T-helper 17 cell (primary cell): ENCODE results near the gene SRSF7. TPM values are rescaled to one million over a fixed set of nuclear protein-coding genes. Genes with fewer than 3 reads are reported as not detected.
"Not testable (repeated sequence)": the region's sequence is repeated elsewhere in the genome, so short reads cannot be mapped to it uniquely, and the experiment has no call there.

Source experiments
- ATAC-seq: fragments of 150-1000 bp; cut with Tn5 transposase; 2 replicates; pipeline ENCODE4 v1.10.0; 2021; ENCODE audit warnings: mild to moderate bottlenecking, moderate library complexity
- DNase-seq, 3 donors: peaks; one replicate each; pipeline versions ENCODE4 v3.0.0 to v3.0.0-alpha.2; 2020 to 2021
- H3K9me3 ChIP-seq: one replicate; pipeline ENCODE4 v1.7.0; 2013; ENCODE audit warnings: low read length, mild to moderate bottlenecking; ENCODE audit not compliant: control insufficient read depth, poor library complexity, severe bottlenecking
- H3K27ac Mint-ChIP-seq: one replicate; pipeline ENCODE4 v1.8.0; 2022; ENCODE audit warnings: mild to moderate bottlenecking, moderate library complexity, mixed read lengths
- H3K27me3 Mint-ChIP-seq: one replicate; pipeline ENCODE4 v1.8.0; 2022; ENCODE audit warnings: mixed read lengths
- H3K36me3 Mint-ChIP-seq: one replicate; pipeline ENCODE4 v1.8.0; 2022; ENCODE audit warnings: low read depth, mixed read lengths
- H3K4me1 Mint-ChIP-seq: one replicate; pipeline ENCODE4 v1.8.0; 2022; ENCODE audit warnings: mild to moderate bottlenecking, mixed read lengths
- H3K4me3 Mint-ChIP-seq: one replicate; pipeline ENCODE4 v1.8.0; 2022; ENCODE audit warnings: mild to moderate bottlenecking, moderate library complexity, mixed read lengths
- total RNA-seq, 4 donors: library from RNA in 2 of 4; stranded (reverse) in 2 of 4; gene quantifications; one replicate each; pipeline ENCODE4 v1.2.3 and lab custom pipeline; 2022 to 2026

The SRSF7 gene
- total RNA-seq: 100 to 1,000 TPM; 558 to 772 TPM
- 534 to 1,746 reads per million in 2 donors for total RNA-seq (lab: John Stamatoyannopoulos, UW)

DNA sequence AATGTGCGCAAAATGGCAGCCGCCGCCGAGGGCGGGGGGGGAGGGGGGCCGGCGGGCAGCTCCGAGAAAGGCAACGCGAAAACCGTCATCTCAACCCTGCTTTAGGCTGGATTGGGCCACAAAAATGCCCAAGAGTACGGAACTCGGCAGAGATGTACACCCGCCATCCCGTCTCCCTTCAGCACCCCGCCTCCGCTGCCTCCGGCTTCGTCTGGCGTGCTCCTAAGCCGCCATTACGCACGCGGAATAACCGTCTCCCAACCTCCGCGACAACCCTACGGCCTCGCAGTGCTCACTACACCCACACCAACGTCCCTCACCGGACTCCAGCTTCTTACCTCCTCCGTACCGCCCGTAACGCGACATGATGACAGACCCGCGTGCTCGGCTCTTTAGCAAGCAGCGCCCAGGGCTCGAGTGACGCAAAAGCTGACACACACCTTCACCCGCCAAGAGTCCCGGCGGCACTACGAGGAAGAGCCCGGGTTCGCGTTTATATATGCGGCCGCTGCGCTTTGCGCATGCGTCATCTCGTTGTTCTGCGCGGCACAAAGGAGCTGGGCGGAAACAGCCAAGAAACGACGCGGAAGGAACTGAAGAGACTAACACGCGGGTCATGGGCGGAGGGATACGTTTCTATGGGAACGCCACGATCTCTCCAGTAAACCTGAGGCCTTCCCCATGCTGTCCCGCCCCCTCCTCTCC, at the start of gene SRSF7:
Gene SRSF7 (minus strand): TSS at position 471 of the 705 bp plus-strand sequence. CDS start 105 bp downstream, at position 366.
- H3K27ac Mint-ChIP-seq: peak within 1 kb of the TSS; percentile 98
- H3K27me3 Mint-ChIP-seq: peaks cover 5% of the 10 kb centered on the region
- ATAC-seq: peak; percentile 78
- peak; percentile 93 to 99 (median 95) for DNase-seq
- H3K36me3 Mint-ChIP-seq: peaks cover 14% of the 10 kb centered on the region
- H3K4me1 Mint-ChIP-seq: peaks cover 49% of the 10 kb centered on the region
- H3K4me3 Mint-ChIP-seq: peak within 1 kb of the TSS; percentile 95
- H3K9me3 ChIP-seq: peaks cover 5% of the 10 kb centered on the region

DNA sequence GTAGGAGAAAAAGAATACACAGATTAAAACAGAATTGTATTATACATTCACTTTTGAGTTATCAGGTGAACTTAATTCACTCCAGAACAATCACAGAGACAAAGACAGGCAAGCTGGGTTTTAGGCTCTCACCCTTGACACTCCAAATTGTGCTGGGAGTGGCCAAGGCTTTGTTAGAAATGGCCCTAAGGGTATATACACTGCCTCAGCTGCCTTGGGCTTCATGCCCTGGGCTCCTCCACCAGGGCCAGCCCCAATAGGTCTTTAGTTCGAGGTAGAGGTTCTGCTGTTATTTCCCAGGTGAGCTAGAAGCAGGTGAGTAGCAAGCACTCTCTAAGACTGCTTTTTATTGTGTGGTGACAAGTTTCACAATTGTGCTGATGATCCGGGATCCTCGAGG, 46.8 kb upstream of the SRSF7 start:
- no peak overlapping the region for H3K27ac Mint-ChIP-seq
- no peaks in the 10 kb centered on the region for H3K4me1 Mint-ChIP-seq
- H3K9me3 ChIP-seq: no peaks in the 10 kb centered on the region
- no peaks in the 10 kb centered on the region for H3K36me3 Mint-ChIP-seq
- ATAC-seq: no peak
- no peak for DNase-seq
- H3K27me3 Mint-ChIP-seq: no peaks in the 10 kb centered on the region
- H3K4me3 Mint-ChIP-seq: no peak overlapping the region

DNA sequence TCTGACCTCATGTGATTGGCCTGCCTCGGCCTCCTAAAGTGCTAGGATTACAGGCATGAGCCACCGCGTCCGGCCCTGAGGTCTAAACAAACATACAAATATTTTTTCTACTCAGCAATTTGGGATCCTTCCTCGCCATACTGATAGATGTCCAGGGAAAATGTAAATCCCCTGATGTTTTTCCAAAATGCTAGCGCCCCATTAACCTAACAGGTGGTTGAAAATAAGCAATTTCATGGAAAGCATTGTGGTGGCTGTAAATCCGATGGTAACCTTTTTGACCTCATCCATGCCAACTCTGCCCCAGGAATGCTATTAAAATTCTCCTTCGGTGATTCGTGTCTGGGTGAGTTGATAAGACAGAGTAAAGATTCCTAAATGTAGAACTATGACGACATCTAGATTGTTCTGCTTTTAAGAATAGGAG, 46.1 kb upstream of the SRSF7 start:
- no peaks in the 10 kb centered on the region for H3K27me3 Mint-ChIP-seq
- ATAC-seq: no peak
- H3K9me3 ChIP-seq: no peaks in the 10 kb centered on the region
- H3K4me3 Mint-ChIP-seq: no peak overlapping the region
- H3K27ac Mint-ChIP-seq: no peak overlapping the region
- no peaks in the 10 kb centered on the region for H3K4me1 Mint-ChIP-seq
- no peak for DNase-seq
- H3K36me3 Mint-ChIP-seq: no peaks in the 10 kb centered on the region

DNA sequence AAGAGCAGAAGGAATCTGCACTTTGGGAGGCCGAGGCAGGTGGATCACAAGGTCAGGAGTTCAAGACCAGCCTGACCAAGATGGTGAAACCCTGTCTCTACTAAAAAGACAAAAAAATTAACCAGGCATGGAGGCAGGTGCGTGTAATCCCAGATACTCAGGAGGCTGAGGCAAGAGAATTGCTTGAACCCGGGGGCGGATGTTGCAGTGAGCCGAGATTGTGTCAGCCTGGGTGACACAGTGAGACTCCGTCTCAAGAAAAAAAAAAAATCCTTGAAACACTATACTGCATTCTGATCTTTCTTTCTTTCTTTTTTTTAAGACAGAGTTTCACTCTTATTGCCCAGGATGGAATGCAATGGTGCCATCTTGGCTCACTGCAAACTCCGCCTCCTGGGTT, 43.9 kb upstream of the SRSF7 start:
- DNase-seq, H3K27ac Mint-ChIP-seq, H3K27me3 Mint-ChIP-seq, H3K36me3 Mint-ChIP-seq, ATAC-seq, H3K4me3 Mint-ChIP-seq, H3K9me3 ChIP-seq, H3K4me1 Mint-ChIP-seq: not testable (repeated sequence)

DNA sequence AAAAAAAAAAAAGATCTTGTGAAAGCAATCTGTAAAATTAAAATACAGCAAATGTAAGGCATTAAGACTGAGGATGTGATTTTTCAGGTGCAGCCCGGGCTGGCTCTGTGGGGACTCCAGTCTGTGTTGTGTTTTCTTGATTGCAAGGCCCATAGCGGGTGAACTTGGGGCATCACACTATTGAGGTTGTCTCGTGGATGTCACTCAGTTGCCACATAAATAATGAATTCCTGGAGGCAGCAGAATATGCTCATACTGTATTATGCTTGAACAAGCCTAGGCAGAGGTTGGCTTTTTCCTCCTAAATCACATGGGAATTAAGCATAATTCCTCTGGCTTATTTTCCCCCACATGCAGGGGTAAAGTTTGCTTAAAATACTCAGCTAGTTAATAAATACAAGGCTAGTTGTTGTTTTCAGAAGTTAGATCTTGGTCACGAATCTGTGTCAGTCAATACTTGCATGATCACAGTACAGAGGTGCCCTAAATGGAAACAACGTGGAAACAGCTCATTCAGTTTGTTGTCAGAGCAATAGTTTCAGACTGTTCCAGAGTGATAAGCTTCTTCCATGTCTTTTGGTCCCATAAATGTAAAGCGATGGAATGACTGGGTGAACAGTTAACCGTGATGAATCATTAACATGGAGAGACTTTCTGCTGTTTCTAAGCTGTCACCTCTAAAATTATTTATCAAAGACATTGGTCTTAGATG, 43.2 kb upstream of the SRSF7 start:
- Mint-ChIP-seq H3K27ac (no peak overlapping the region), H3K4me1 (no peaks in the 10 kb centered on the region), H3K27me3 (no peaks in the 10 kb centered on the region), H3K4me3 (no peak overlapping the region), H3K36me3 (no peaks in the 10 kb centered on the region)
- ATAC-seq (no peak), DNase-seq (no peak)
- H3K9me3 ChIP-seq: no peaks in the 10 kb centered on the region

DNA sequence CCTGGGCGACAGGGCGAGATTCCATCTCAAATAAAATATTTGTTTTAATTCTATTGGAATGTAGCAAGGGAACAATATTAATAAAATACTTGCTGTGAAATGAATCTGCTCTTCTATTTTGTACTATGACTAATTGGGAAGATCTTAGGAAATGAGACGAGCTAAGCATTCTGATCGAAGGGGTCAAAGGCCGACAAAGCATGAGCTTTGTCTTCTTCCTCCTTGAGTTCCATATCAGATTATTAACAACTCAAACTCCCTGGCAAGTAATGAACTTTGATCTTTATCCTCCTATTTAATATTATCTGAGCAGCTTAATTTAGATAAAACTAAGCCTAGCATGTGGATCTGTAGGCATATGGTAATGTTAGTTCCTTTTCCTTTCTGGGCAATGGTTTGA, 42.4 kb upstream of the SRSF7 start:
- H3K27me3 Mint-ChIP-seq: no peaks in the 10 kb centered on the region
- DNase-seq (no peak), ATAC-seq (no peak)
- peak overlapping the region; percentile 9 for H3K27ac Mint-ChIP-seq
- H3K36me3 Mint-ChIP-seq: no peaks in the 10 kb centered on the region
- no peak overlapping the region for H3K4me3 Mint-ChIP-seq
- H3K9me3 ChIP-seq: no peaks in the 10 kb centered on the region
- no peaks in the 10 kb centered on the region for H3K4me1 Mint-ChIP-seq

DNA sequence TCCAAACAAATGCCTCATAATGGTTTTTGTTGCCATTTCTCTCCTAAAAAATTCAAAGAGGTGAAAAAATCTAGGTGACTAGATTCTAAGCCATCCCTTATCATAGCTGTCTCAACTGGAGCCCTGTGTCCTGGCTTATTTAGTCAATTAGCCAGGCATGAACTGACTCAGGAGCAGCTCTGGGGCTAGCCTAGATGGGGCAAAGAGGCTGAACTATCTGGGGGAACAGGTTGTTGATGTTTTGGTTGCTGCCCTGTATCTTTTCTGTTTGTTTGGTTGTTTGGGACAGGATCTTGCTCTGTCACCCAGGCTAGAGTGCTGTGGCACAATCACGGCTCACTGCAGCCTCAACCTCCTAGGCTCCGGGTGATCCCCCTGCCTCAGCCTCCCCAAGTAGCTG, 41.6 kb upstream of the SRSF7 start:
- Mint-ChIP-seq H3K27me3 (no peaks in the 10 kb centered on the region), H3K4me1 (no peaks in the 10 kb centered on the region), H3K27ac (no peak overlapping the region)

DNA sequence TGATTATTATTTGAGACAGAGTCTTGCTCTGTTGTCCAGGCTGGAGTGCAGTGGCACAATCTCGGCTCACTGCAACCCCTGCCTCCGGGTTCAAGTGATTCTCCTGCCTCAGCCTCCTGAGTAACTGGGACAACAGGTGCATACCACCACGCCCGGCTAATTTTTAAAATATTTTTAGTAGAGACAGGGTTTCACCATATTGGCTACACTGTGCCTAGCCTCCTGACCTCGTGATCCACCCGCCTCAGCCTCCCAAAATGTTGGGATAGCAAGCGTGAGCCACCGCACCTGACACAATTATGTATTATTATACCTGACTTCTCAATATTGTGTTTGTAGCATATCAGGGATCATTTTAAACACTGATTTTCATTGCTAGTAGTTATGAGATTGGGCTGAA, 41.2 kb upstream of the SRSF7 start:
- not testable (repeated sequence) for DNase-seq, ATAC-seq, H3K4me1 Mint-ChIP-seq, H3K36me3 Mint-ChIP-seq, H3K9me3 ChIP-seq, H3K27me3 Mint-ChIP-seq, H3K27ac Mint-ChIP-seq, H3K4me3 Mint-ChIP-seq

More for the DNA sequence above, 41.6 kb upstream of the SRSF7 start:
- ATAC-seq: no peak
- no peak for DNase-seq
- no peak overlapping the region for H3K4me3 Mint-ChIP-seq
- no peaks in the 10 kb centered on the region for H3K36me3 Mint-ChIP-seq
- H3K9me3 ChIP-seq: no peaks in the 10 kb centered on the region

DNA sequence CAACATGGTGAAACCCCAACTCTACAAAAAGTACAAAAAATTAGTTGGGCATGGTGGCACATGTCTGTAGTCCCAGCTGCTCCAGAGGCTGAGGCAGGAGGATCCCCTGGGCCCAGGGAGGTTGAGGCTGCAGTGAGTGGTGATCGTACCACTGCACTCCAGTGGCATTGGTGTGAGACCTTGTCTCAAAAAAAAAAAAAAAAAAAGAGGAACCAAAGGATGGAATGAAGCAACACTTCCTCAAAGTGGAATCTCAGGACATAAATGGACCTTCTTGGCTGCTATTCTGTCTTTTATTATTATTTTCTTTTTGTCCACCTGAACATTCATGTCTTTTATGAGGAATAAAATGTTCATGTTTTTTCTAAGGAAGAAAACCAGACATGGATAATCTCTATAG, 40.6 kb upstream of the SRSF7 start:
- ATAC-seq: no peak
- H3K9me3 ChIP-seq: no peaks in the 10 kb centered on the region
- Mint-ChIP-seq H3K27ac (no peak overlapping the region), H3K4me1 (no peaks in the 10 kb centered on the region), H3K4me3 (no peak overlapping the region), H3K27me3 (no peaks in the 10 kb centered on the region), H3K36me3 (no peaks in the 10 kb centered on the region)
- no peak for DNase-seq

DNA sequence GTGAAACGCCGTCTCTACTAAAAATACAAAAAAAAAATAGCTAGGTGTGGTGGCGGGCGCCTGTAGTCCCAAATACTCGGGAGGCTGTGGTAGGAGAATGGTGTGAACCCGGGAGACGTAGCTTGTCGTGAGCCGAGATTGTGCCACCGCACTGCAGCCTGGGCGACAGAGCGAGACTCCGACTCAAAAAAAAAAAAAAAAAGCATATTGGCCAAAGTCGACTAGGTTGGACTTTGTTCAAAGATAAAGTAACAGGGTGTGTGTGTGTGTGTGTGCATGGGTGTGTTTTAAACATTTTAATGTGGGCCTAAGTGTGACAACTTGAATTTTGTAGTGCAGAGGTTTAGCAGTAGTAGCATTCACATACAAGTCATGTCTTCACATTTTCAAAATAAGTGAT, 38.5 kb upstream of the SRSF7 start:
- H3K27me3 Mint-ChIP-seq: no peaks in the 10 kb centered on the region
- no peaks in the 10 kb centered on the region for H3K9me3 ChIP-seq

DNA sequence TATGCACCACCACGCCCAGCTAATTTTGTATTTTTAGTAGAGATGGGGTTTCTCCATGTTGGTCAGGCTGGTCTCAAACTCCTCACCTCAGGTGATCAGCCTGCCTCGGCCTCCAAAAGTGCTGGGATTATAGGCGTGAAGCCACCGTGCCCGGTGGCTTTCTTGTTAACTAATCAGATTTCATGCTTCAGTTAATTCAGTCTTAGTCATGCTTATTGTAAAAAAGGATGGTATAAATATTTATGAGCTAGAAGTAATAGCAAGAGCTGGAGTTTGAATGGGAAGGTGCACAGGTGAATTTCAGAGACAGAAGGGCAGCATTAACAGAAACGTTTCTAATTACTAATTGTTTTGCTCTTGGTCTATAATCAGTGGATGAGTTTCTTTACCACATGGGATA, 37.1 kb upstream of the SRSF7 start:
- H3K9me3 ChIP-seq: no peaks in the 10 kb centered on the region
- Mint-ChIP-seq H3K27me3 (no peaks in the 10 kb centered on the region), H3K4me1 (no peaks in the 10 kb centered on the region), H3K4me3 (no peak overlapping the region), H3K36me3 (no peaks in the 10 kb centered on the region), H3K27ac (no peak overlapping the region)
- DNase-seq (no peak), ATAC-seq (no peak)

More for the DNA sequence above, 38.5 kb upstream of the SRSF7 start:
- DNase-seq (no peak), ATAC-seq (no peak)
- no peaks in the 10 kb centered on the region for H3K36me3 Mint-ChIP-seq
- no peaks in the 10 kb centered on the region for H3K4me1 Mint-ChIP-seq
- H3K27ac Mint-ChIP-seq: no peak overlapping the region
- H3K4me3 Mint-ChIP-seq: no peak overlapping the region

DNA sequence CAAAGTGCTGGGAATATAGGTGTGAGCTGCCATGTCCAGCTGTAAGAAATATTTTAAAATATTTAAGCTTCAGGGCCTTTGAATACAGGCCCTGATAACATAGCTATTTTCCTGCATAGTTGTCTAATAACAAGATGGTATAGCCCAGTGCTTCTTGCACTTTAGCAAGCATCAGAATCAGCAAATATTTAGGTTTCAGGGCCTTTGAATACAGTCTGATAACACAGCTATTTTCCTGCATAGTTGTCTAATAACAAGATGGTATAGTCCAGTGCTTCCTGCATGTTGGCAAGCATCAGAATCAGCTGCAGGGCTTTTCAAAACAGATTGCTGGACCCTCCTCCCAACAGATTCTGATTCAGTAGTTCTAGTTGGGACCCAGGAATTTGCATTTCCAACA, 32.4 kb upstream of the SRSF7 start:
- ATAC-seq: no peak
- Mint-ChIP-seq H3K27me3 (no peaks in the 10 kb centered on the region), H3K27ac (no peak overlapping the region), H3K4me1 (peaks cover 6% of the 10 kb centered on the region), H3K4me3 (no peak overlapping the region), H3K36me3 (peaks cover 4% of the 10 kb centered on the region)
- no peak for DNase-seq
- no peaks in the 10 kb centered on the region for H3K9me3 ChIP-seq

DNA sequence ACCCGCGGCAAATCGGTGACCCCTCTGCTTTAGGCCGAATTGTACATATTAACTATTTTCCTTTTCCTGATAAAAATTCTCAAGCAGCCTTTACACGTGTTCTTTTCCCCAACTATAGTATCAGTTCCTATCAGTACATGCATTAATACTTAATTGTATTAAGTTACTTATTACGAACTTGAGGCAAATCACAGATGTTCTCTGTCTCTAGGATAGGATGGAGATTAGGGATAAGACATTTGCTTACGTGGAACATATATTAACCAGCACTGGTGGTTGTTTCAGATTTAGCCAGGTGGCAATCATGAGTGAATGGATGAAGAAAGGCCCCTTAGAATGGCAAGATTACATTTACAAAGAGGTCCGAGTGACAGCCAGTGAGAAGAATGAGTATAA, 27.5 kb upstream of the SRSF7 start:
- Mint-ChIP-seq H3K4me3 (peak overlapping the region; percentile 99), H3K27ac (peak overlapping the region; percentile 99), H3K4me1 (peaks cover 13% of the 10 kb centered on the region), H3K36me3 (peaks cover 4% of the 10 kb centered on the region), H3K27me3 (peaks cover 22% of the 10 kb centered on the region)
- no peaks in the 10 kb centered on the region for H3K9me3 ChIP-seq
- DNase-seq: no peak
- ATAC-seq: no peak

DNA sequence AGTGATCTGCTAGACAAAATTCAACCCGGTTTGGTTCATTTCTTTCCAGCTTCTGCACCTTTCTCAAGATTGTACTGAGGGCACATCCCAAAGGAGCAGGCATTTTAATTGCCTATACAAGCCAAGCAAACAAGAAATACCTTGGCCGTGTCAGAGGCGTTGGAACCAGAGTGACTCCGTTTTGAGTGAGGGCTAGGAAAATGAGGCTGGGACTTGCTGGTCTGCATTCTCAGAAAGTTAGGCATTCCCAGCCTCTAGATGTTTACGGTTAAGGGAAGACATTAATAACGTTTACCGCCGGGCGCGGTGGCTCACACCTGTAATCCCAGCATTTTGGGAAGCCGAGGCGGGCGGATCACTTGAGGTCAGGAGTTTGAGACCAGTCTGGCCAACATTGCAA, 25.4 kb upstream of the SRSF7 start:
- no peaks in the 10 kb centered on the region for H3K9me3 ChIP-seq
- H3K27me3 Mint-ChIP-seq: peaks cover 22% of the 10 kb centered on the region
- H3K4me3 Mint-ChIP-seq: no peak overlapping the region
- H3K27ac Mint-ChIP-seq: no peak overlapping the region
- H3K36me3 Mint-ChIP-seq: peaks cover 2% of the 10 kb centered on the region
- no peak for DNase-seq
- H3K4me1 Mint-ChIP-seq: peaks cover 10% of the 10 kb centered on the region
- no peak for ATAC-seq
